NCI-H2196 (cell line): ENCODE measurements around the gene ARHGAP23.
"Not testable (repeated sequence)": the region's sequence is repeated elsewhere in the genome, so short reads cannot be mapped to it uniquely, and the experiment has no call there.

ENCODE experiments used
- DNase-seq: peaks from one replicate; lab custom pipeline; 2025; ENCODE audit not compliant: unreplicated experiment; lab: John Stamatoyannopoulos, UW

The ARHGAP23 gene

GRCh38 chr17:38510421-38511149 lies 82.3 kb downstream of the ARHGAP23 start:
- DNase-seq = no peak

GRCh38 chr17:38511150-38512108 lies 83.2 kb downstream of the ARHGAP23 start:
- no peak for DNase-seq

- DNase-seq = no peak
Measured at GRCh38 chr17:38512473-38513058, 84.3 kb downstream of the ARHGAP23 start.

- DNase-seq = not testable (repeated sequence)
Measured at GRCh38 chr17:38526526-38526925, 98.3 kb downstream of the ARHGAP23 start.

- peak; percentile 5 for DNase-seq
Measured at GRCh38 chr17:38528141-38528540, 99.9 kb downstream of the ARHGAP23 start.

- DNase-seq = not testable (repeated sequence)
Measured at GRCh38 chr17:38530856-38531255, 102.6 kb downstream of the ARHGAP23 start.

- not testable (repeated sequence) for DNase-seq
Measured at GRCh38 chr17:38531761-38532160, 103.5 kb downstream of the ARHGAP23 start.

GRCh38 chr17:38532451-38532850 lies 104.2 kb downstream of the ARHGAP23 start:
- DNase-seq = no peak

- no peak for DNase-seq
Measured at GRCh38 chr17:38533241-38533640, 105.0 kb downstream of the ARHGAP23 start.

- DNase-seq = no peak
Measured at GRCh38 chr17:38533866-38534497, 105.7 kb downstream of the ARHGAP23 start.

GRCh38 chr17:38534498-38534885 lies 106.2 kb downstream of the ARHGAP23 start:
- DNase-seq = no peak

- no peak for DNase-seq
Measured at GRCh38 chr17:38535886-38536285, 107.6 kb downstream of the ARHGAP23 start.

- no peak for DNase-seq
Measured at GRCh38 chr17:38536661-38537060, 108.4 kb downstream of the ARHGAP23 start.

- DNase-seq = peak; percentile 60
Measured at GRCh38 chr17:38538906-38539305, 110.6 kb downstream of the ARHGAP23 start.

- peak; percentile 44 for DNase-seq
Measured at GRCh38 chr17:38539386-38539785, 111.1 kb downstream of the ARHGAP23 start.

GRCh38 chr17:38540514-38541045 lies 112.3 kb downstream of the ARHGAP23 start:
- DNase-seq = no peak

GRCh38 chr17:38541281-38541680 lies 113.0 kb downstream of the ARHGAP23 start:
- DNase-seq = no peak

- DNase-seq = no peak
Measured at GRCh38 chr17:38542286-38542685, 114.0 kb downstream of the ARHGAP23 start.

GRCh38 chr17:38543403-38544174 lies 115.3 kb downstream of the ARHGAP23 start:
- no peak for DNase-seq
